ENCODE results near the gene NKAPL. TPM values are rescaled to one million over a fixed set of nuclear protein-coding genes. Genes with fewer than 3 reads are reported as not detected.

The NKAPL gene
- total and polyA plus RNA-seq, 2 of the 13 experiments (the other 11 are each of a cell fraction or from before 2014, with no cell fraction given): not detected

DNA sequence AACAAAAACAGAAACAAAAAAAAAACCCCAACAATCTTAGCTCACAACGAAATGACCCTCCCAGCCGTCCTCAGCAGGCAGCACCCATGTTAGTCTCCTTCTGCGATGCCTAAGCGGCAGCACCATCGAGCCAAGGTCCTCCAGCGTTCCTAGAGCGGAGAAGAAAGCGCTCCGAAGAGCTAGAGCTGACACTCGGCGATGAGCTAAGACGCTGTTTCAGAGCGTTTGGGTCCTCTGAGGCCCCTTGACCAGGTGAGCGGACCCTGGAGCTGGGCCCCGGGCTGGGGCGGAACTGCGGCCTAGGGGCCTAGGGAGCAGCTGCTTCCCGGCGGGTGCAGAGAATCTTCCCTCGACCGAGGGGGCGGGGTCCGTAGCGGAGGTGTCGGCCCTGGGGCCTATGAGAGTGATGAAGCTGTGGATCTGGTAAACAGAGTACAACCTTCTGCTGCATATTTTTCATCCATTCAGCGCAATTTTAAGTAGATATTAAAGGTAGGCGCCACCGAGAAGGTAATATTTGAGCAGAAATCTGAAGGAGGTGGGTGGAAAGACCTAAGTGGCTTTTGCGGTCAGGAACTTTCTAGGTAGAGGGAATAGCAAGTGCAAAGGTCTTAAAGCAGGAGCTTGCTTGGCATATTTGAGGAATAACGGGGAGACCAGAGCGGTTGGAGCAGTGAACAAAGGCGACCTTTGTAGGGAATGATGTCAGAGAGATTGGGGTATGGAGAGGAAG lies 8.0 kb downstream of the NKAPL start, which contains the start of gene ZSCAN26 (continued):
- TF ChIP-seq ZNF629 (CRISPR knock-in tag; conservative IDR thresholded peaks at IDR 0.05) (peak; percentile 34; the same call in 1 of the 2 replicates), MTF2 (CRISPR knock-in tag; IDR thresholded peaks at IDR 0.05; ENCODE audit: borderline replicate concordance) (peak; percentile 94), TCF7L2 (IDR thresholded peaks at IDR 0.05; ENCODE audit: low read depth, low read length) (no peak), ETV6 (CRISPR knock-in tag; conservative IDR thresholded peaks at IDR 0.05) (peak; percentile 76; the same call in 1 of the 2 replicates), PRPF4 (IDR thresholded peaks at IDR 0.05; ENCODE audit: low read depth, low read length, poor library complexity, severe bottlenecking) (no peak), KAT2B (IDR thresholded peaks at IDR 0.05; ENCODE audit: borderline replicate concordance, low read depth, low read length) (no peak), GMEB1 (CRISPR knock-in tag; IDR thresholded peaks at IDR 0.05; ENCODE audit: borderline replicate concordance) (peak; percentile 72), MAFK (conservative IDR thresholded peaks at IDR 0.05 in 1 of 2, IDR thresholded peaks at IDR 0.05 in 1 of 2; ENCODE audit: low read length in 2 of 2) (no peak), JUN (CRISPR knock-in tag; IDR thresholded peaks at IDR 0.05) (peak; percentile 43; the same call in 1 of the 2 replicates), SMARCC2 (IDR thresholded peaks at IDR 0.05) (no peak), POLR2G (IDR thresholded peaks at IDR 0.05; ENCODE audit: low read depth, low read length) (peak; percentile 92), ZNF329 (CRISPR knock-in tag; IDR thresholded peaks at IDR 0.05; ENCODE audit: low read depth) (no peak), ZNF547 (CRISPR knock-in tag; IDR thresholded peaks at IDR 0.05) (peak; percentile 94), ZNF672 (CRISPR knock-in tag; IDR thresholded peaks at IDR 0.05) (no peak), HCFC1 (IDR thresholded peaks at IDR 0.05; ENCODE audit: low read depth, low read length) (no peak), ZNF337 (CRISPR knock-in tag; IDR thresholded peaks at IDR 0.05; ENCODE audit: borderline replicate concordance, low read depth) (0 out of 2 replicates have a peak, but pooled peaks have one; percentile 50), ETS1 (CRISPR knock-in tag; IDR thresholded peaks at IDR 0.05) (no peak), SETDB1 (CRISPR knock-in tag; IDR thresholded peaks at IDR 0.05; ENCODE audit: borderline replicate concordance) (no peak), ZNF205 (CRISPR knock-in tag; IDR thresholded peaks at IDR 0.05) (peak; percentile 86), ESRRA (CRISPR knock-in tag; IDR thresholded peaks at IDR 0.05; ENCODE audit: low read depth) (no peak)
- TF ChIP-seq, protein P1, sequence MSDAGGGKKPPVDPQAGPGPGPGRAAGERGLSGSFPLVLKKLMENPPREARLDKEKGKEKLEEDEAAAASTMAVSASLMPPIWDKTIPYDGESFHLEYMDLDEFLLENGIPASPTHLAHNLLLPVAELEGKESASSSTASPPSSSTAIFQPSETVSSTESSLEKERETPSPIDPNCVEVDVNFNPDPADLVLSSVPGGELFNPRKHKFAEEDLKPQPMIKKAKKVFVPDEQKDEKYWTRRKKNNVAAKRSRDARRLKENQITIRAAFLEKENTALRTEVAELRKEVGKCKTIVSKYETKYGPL (CRISPR knock-in tag; IDR thresholded peaks at IDR 0.05): no peak; the same call in 1 of the 2 replicates
- TF ChIP-seq, protein P2, sequence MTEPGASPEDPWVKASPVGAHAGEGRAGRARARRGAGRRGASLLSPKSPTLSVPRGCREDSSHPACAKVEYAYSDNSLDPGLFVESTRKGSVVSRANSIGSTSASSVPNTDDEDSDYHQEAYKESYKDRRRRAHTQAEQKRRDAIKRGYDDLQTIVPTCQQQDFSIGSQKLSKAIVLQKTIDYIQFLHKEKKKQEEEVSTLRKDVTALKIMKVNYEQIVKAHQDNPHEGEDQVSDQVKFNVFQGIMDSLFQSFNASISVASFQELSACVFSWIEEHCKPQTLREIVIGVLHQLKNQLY (CRISPR knock-in tag; IDR thresholded peaks at IDR 0.05): peak; percentile 46; the same call in 1 of the 2 replicates
- TF ChIP-seq, protein P3, sequence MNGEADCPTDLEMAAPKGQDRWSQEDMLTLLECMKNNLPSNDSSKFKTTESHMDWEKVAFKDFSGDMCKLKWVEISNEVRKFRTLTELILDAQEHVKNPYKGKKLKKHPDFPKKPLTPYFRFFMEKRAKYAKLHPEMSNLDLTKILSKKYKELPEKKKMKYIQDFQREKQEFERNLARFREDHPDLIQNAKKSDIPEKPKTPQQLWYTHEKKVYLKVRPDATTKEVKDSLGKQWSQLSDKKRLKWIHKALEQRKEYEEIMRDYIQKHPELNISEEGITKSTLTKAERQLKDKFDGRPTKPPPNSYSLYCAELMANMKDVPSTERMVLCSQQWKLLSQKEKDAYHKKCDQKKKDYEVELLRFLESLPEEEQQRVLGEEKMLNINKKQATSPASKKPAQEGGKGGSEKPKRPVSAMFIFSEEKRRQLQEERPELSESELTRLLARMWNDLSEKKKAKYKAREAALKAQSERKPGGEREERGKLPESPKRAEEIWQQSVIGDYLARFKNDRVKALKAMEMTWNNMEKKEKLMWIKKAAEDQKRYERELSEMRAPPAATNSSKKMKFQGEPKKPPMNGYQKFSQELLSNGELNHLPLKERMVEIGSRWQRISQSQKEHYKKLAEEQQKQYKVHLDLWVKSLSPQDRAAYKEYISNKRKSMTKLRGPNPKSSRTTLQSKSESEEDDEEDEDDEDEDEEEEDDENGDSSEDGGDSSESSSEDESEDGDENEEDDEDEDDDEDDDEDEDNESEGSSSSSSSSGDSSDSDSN (CRISPR knock-in tag; IDR thresholded peaks at IDR 0.05): peak; percentile 94

Data from HepG2 (cell line).